Caco-2 (cell line): ENCODE measurements around the gene GALR3. TPM values are rescaled to one million over a fixed set of nuclear protein-coding genes. Genes with fewer than 3 reads are reported as not detected.

Source experiments
- BruUV-seq: library from RNA; stranded (reverse); fragments of 400-500 nt; replicated peaks from 2 replicates; lab custom pipeline; 2021; lab: Mats Ljungman, UMichigan
- CTCF ChIA-PET: fragments of 300-600 bp; sonication (Branson Sonifier 250); formaldehyde crosslinking; loops from one replicate; lab custom pipeline; 2022; ENCODE audit warnings: antibody characterized with exemption; lab: Charles Lee
- POLR2A ChIA-PET: fragments of 300-600 bp; sonication (Branson Sonifier 250); formaldehyde crosslinking; loops from one replicate; lab custom pipeline; 2022; ENCODE audit warnings: antibody characterized with exemption; lab: Charles Lee
- DNase-seq, 2 experiments: peaks; one replicate each; pipeline versions ENCODE4 v3.0.0 to v3.0.0-alpha.2; 2020 to 2022
- H3K27me3 ChIP-seq: replicated peaks from 2 replicates; pipeline ENCODE4 v1.6.0; 2011; ENCODE audit warnings: low read length; ENCODE audit not compliant: control insufficient read depth, insufficient read depth
- H3K36me3 ChIP-seq: 2 replicates; pipeline ENCODE4 v1.5.1; 2011; ENCODE audit warnings: low read length; ENCODE audit not compliant: control insufficient read depth, insufficient read depth
- H3K4me1 ChIP-seq: fragments of 250-450 bp; sonication (Bioruptor Pico); 2 replicates; pipeline ENCODE4 v1.5.1; 2020; ENCODE audit warnings: mild to moderate bottlenecking
- H3K4me3 ChIP-seq: 2 replicates; pipeline ENCODE4 v1.5.1; 2011; ENCODE audit warnings: low read depth, mild to moderate bottlenecking, control low read depth, low read length
- H3K9me3 ChIP-seq: fragments of 250-450 bp; sonication (Bioruptor Pico); 2 replicates; pipeline ENCODE4 v1.5.1; 2020; ENCODE audit warnings: mild to moderate bottlenecking, moderate library complexity
- H3K27ac Mint-ChIP-seq: one replicate; pipeline ENCODE4 v1.8.0; 2022; ENCODE audit warnings: mixed read lengths; ENCODE audit not compliant: unreplicated experiment
- H3K27me3 Mint-ChIP-seq: one replicate; pipeline ENCODE4 v1.8.0; 2022; ENCODE audit warnings: mixed read lengths; ENCODE audit not compliant: insufficient read depth, unreplicated experiment
- H3K36me3 Mint-ChIP-seq: one replicate; pipeline ENCODE4 v1.8.0; 2022; ENCODE audit warnings: mild to moderate bottlenecking, mixed read lengths; ENCODE audit not compliant: insufficient read depth, unreplicated experiment
- H3K4me1 Mint-ChIP-seq: one replicate; pipeline ENCODE4 v1.8.0; 2022; ENCODE audit warnings: low read depth, mixed read lengths; ENCODE audit not compliant: unreplicated experiment
- H3K4me3 Mint-ChIP-seq: one replicate; pipeline ENCODE4 v1.8.0; 2022; ENCODE audit warnings: mild to moderate bottlenecking, moderate library complexity, mixed read lengths; ENCODE audit not compliant: unreplicated experiment
- H3K9me3 Mint-ChIP-seq: one replicate; pipeline ENCODE4 v1.8.0; 2022; ENCODE audit warnings: mixed read lengths; ENCODE audit not compliant: unreplicated experiment
- CTCF ChIP-seq, 2 experiments: fragments of 200-600 bp in 1 of 2; IDR thresholded peaks; 1 replicate in 1 of 2; 2 replicates in 1 of 2; pipeline versions ENCODE4 v1.5.1 to v1.8.0; 2011 to 2022; ENCODE audit warnings: antibody characterized with exemption in 1 of 2, control low read depth in 1 of 2, inconsistent platforms in 1 of 2, low read depth in 1 of 2, low read length in 1 of 2, mild to moderate bottlenecking in 1 of 2, moderate library complexity in 1 of 2; ENCODE audit not compliant: insufficient read depth in 1 of 2, severe bottlenecking in 1 of 2, unreplicated experiment in 1 of 2
- intact Hi-C: fragments of 100-400 bp; cut with micrococcal nuclease; formaldehyde crosslinking; loops from one replicate; pipeline ENCODE4 v1.10.0; 2022; ENCODE audit not compliant: unreplicated experiment
- total RNA-seq: library from RNA; stranded (reverse); gene quantifications from 2 replicates; pipeline ENCODE4 v1.2.3, GENCODE V29; 2022

GALR3 gene
- total RNA-seq, 1 experiment from 2014 or later, result 0.27 TPM

GRCh38 chr22:37802310-37803194 lies 20.6 kb upstream of the GALR3 start:
- peak in 1 of 2 experiments; percentile 73 for DNase-seq
- peaks cover 13% of the 10 kb centered on the region for H3K4me1 ChIP-seq
- no peaks in the 10 kb centered on the region for H3K9me3 Mint-ChIP-seq
- H3K27me3 Mint-ChIP-seq, result no peaks in the 10 kb centered on the region
- ChIA-PET POLR2A (interaction anchor here (0.7 kb wide), 1 partner anchor 195 kb away, joined by 4 read pairs; no protein-coding TSS in a partner anchor), CTCF (interaction anchor here (1.4 kb wide), 1 partner anchor 159 kb away, joined by 5 read pairs; no protein-coding TSS in a partner anchor)
- BruUV-seq, result no TSS peak
- H3K4me3 Mint-ChIP-seq, result peak overlapping the region; percentile 90
- intact Hi-C loops, result loop anchor here (2.0 to 10.0 kb wide), 3 partner anchors 18 to 152 kb away; partner anchors contain the start of genes C22orf23 and POLR2F
- no peaks in the 10 kb centered on the region for H3K27me3 ChIP-seq
- H3K27ac Mint-ChIP-seq, result peak overlapping the region; percentile 92
- H3K36me3 Mint-ChIP-seq, result peaks cover 50% of the 10 kb centered on the region
- no peaks in the 10 kb centered on the region for H3K9me3 ChIP-seq
- peaks cover 25% of the 10 kb centered on the region for H3K4me1 Mint-ChIP-seq
- H3K4me3 ChIP-seq, result peak overlapping the region; percentile 46
- no peaks in the 10 kb centered on the region for H3K36me3 ChIP-seq
- TF ChIP-seq CTCF (IDR thresholded peaks at IDR 0.05; ENCODE audit: insufficient read depth in 1 of 2, low read depth in 1 of 2, low read length in 1 of 2, severe bottlenecking in 1 of 2, unreplicated experiment in 1 of 2), result peak; percentile 2 to 38

DNA sequence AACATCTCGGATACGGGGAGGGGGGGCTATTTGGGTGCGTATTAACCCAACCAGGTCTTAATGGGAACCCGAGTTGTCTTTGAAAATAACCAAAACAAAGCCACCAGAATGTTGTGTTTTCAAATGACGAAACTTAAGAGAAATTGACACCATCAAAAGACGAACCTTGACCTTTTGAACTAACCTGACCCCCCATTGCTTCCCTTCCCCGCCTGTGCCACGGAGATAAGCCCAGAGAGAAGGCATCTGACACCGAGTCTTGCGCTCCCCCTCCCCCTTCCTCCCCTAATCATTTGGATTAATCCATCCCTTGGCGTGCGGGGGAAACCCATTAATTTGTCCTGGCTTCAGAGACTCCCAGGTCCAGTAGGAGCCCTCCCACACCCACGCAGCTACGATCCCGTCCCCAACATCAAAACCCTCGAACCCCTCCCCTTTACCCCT lies 20.0 kb upstream of the GALR3 start:
- ChIA-PET CTCF (interaction anchor here (1.4 kb wide), 1 partner anchor 160 kb away, joined by 5 read pairs; no protein-coding TSS in a partner anchor), POLR2A (no interaction called here)
- Histone ChIP-seq H3K27me3 (no peaks in the 10 kb centered on the region), H3K9me3 (no peaks in the 10 kb centered on the region), H3K4me3 (peak overlapping the region; percentile 46), H3K4me1 (peaks cover 13% of the 10 kb centered on the region), H3K36me3 (no peaks in the 10 kb centered on the region)
- no peak for TF ChIP-seq CTCF (IDR thresholded peaks at IDR 0.05; ENCODE audit: insufficient read depth in 1 of 2, low read depth in 1 of 2, low read length in 1 of 2, severe bottlenecking in 1 of 2, unreplicated experiment in 1 of 2)
- DNase-seq, result peak; percentile 61 to 63
- Mint-ChIP-seq H3K4me1 (peaks cover 25% of the 10 kb centered on the region), H3K9me3 (no peaks in the 10 kb centered on the region), H3K4me3 (peak overlapping the region; percentile 90), H3K36me3 (peaks cover 57% of the 10 kb centered on the region), H3K27me3 (no peaks in the 10 kb centered on the region), H3K27ac (peak overlapping the region; percentile 92)
- BruUV-seq, result no TSS peak
- intact Hi-C loops, result loop anchor here (2.0 to 10.0 kb wide), 3 partner anchors 18 to 152 kb away; partner anchors contain the start of genes C22orf23 and POLR2F
